ENCODE results near the gene DAZAP1. TPM values are rescaled to one million over a fixed set of nuclear protein-coding genes. Genes with fewer than 3 reads are reported as not detected.

DAZAP1 gene
- polyA plus RNA-seq, 1 experiment: 45.8 TPM

DNA sequence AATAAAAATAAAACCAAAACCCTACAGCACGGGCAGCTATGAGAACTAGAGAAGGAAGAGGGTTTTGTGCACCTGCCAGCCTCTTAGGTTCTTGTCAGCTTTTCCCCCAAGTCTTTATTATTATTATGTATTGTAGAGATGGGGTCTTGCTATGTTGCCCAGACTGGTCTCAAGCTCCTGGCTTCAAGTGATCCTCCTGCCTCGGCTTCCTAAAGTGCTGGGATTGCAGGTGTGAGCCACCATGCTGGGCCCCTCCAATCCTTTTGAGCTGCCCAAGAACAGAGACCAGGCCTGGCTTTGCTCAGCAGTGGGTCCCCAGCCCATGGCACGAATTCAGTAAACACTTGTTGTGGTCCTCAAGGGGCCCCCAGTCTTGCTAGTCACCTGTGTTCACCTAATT is 25.1 kb upstream of the DAZAP1 start:
- peaks cover 5% of the 10 kb centered on the region; the same call in 1 of the 2 replicates for H3K9me3 ChIP-seq (ENCODE audit: control insufficient read depth, insufficient read depth, low read length)
- DNase-seq (ENCODE audit: low read depth, low spot score): no peak
- TF ChIP-seq, protein P1, sequence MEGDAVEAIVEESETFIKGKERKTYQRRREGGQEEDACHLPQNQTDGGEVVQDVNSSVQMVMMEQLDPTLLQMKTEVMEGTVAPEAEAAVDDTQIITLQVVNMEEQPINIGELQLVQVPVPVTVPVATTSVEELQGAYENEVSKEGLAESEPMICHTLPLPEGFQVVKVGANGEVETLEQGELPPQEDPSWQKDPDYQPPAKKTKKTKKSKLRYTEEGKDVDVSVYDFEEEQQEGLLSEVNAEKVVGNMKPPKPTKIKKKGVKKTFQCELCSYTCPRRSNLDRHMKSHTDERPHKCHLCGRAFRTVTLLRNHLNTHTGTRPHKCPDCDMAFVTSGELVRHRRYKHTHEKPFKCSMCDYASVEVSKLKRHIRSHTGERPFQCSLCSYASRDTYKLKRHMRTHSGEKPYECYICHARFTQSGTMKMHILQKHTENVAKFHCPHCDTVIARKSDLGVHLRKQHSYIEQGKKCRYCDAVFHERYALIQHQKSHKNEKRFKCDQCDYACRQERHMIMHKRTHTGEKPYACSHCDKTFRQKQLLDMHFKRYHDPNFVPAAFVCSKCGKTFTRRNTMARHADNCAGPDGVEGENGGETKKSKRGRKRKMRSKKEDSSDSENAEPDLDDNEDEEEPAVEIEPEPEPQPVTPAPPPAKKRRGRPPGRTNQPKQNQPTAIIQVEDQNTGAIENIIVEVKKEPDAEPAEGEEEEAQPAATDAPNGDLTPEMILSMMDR (IDR thresholded peaks at IDR 0.05; ENCODE audit: low read depth, low read length): no peak
- POLR2A ChIA-PET: interaction anchor here (0.5 to 1.1 kb wide), 4 partner anchors 15 to 113 kb away, joined by 3 to 11 read pairs (median 3); partner anchors contain the start of gene CIRBP
- CTCF ChIA-PET: interaction anchor here (0.8 kb wide), 1 partner anchor 103 kb away, joined by 3 read pairs; no protein-coding TSS in a partner anchor
- no peaks in the 10 kb centered on the region for H3K27me3 ChIP-seq (ENCODE audit: control insufficient read depth, insufficient read depth, low read length)
- no peak overlapping the region for H3K4me3 ChIP-seq (ENCODE audit: low read depth, low read length)
- no peak overlapping the region for H3K27ac ChIP-seq (ENCODE audit: low read depth, low read length)

DNA sequence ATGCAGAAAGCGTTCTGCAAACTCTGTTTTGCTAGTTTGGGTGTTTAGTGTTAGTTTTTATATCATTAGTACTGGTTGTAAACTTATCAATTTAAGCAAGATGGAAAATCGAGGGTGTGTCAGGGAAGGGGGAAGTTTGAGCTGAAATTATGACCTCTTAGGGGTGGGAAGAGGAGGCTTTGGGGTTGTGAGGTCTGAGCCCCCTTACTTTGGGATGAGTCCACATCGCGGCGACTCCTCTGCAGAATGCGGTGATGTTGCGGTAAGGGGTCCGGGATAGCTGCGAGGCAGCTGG is 24.4 kb upstream of the DAZAP1 start:
- no peak overlapping the region for H3K4me3 ChIP-seq (ENCODE audit: low read depth, low read length)
- no peak overlapping the region for H3K27ac ChIP-seq (ENCODE audit: low read depth, low read length)
- H3K9me3 ChIP-seq (ENCODE audit: control insufficient read depth, insufficient read depth, low read length): peaks cover under 1% of the 10 kb centered on the region; the same call in 1 of the 2 replicates
- no peak for DNase-seq (ENCODE audit: low read depth, low spot score)
- CTCF ChIA-PET: interaction anchor here (0.8 kb wide), 1 partner anchor 103 kb away, joined by 3 read pairs; no protein-coding TSS in a partner anchor
- no peaks in the 10 kb centered on the region for H3K27me3 ChIP-seq (ENCODE audit: control insufficient read depth, insufficient read depth, low read length)
- TF ChIP-seq, protein P1 (IDR thresholded peaks at IDR 0.05; ENCODE audit: low read depth, low read length): no peak
- POLR2A ChIA-PET: interaction anchor here (0.6 to 1.1 kb wide), 7 partner anchors 14 to 139 kb away, joined by 3 to 8 read pairs (median 4); partner anchors contain the start of gene CIRBP

DNA sequence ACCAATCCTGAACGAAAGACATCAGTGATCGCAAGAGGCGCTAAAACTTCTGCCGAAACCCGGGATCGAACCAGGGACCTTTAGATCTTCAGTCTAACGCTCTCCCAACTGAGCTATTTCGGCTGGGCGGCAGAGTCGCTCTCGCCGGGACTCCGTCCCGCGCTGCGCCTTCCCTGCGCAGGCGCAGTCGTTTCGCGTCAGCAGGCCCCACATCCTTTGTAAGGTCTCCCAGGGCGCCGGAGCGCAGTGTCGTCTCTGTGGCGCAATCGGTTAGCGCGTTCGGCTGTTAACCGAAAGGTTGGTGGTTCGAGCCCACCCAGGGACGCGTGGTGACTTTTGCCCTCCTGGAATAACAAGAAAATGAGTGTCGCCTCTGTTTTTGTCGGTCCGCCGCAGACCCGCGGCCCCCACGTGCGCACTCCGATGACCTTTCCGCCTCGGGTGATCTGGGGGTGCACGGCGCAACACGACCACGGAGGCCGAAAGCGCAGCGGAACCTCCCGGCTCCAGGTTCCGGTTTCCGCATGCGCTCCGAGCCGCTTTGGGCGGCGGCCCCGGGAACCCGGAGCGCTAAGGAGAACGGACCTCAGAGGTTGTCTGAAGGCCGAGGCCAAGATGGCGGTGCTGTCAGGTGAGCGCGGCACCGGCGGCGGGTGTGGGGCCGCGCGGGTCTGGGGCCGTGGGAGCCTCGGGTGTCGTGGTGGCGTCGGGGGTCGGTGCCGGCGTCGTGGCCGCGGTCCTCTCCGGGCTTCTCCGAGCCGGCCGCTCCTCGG is 23.9 kb upstream of the DAZAP1 start, which contains the start of gene NDUFS7:
TSS of gene NDUFS7 (plus strand) at position 596 of the 773 bp plus-strand sequence. CDS start at position 616, 20 bp downstream.
- no peaks in the 10 kb centered on the region for H3K27me3 ChIP-seq (ENCODE audit: control insufficient read depth, insufficient read depth, low read length)
- DNase-seq (ENCODE audit: low read depth, low spot score): peak; percentile 85
- peak within 1 kb of the TSS; percentile 75 for H3K27ac ChIP-seq (ENCODE audit: low read depth, low read length)
- TF ChIP-seq, protein P1 (IDR thresholded peaks at IDR 0.05; ENCODE audit: low read depth, low read length): peak; percentile 27; the same call in 1 of the 2 replicates
- H3K9me3 ChIP-seq (ENCODE audit: control insufficient read depth, insufficient read depth, low read length): peaks cover 1% of the 10 kb centered on the region; the same call in 1 of the 2 replicates
- POLR2A ChIA-PET: interaction anchor here (0.6 to 1.1 kb wide), 7 partner anchors 13 to 139 kb away, joined by 3 to 8 read pairs (median 4); partner anchors contain the start of gene CIRBP
- CTCF ChIA-PET: no interaction called here
- H3K4me3 ChIP-seq (ENCODE audit: low read depth, low read length): peak within 1 kb of the TSS; percentile 91

DNA sequence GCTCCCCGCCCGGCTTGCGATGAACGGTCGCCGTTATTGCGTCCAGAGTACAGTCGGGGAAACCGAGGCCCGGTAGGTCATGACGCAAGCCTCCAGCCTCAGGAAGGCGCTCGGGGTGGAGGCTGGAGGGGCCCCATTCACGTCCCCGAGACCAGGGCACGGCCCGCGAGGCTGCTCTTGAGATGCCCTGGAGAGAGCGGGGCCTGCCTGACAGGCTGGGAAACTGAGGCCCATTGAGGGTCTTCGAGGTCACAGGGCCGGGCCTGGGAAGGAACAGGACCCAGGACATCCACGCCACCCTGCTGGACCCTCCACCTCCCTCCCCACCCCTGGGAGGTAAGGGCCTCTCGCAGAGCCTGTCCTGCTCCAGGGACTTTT is 23.3 kb upstream of the DAZAP1 start:
- TF ChIP-seq, protein P1 (IDR thresholded peaks at IDR 0.05; ENCODE audit: low read depth, low read length): no peak
- no peaks in the 10 kb centered on the region for H3K27me3 ChIP-seq (ENCODE audit: control insufficient read depth, insufficient read depth, low read length)
- H3K27ac ChIP-seq (ENCODE audit: low read depth, low read length): no peak overlapping the region
- CTCF ChIA-PET: no interaction called here
- POLR2A ChIA-PET: no interaction called here
- DNase-seq (ENCODE audit: low read depth, low spot score): no peak
- H3K4me3 ChIP-seq (ENCODE audit: low read depth, low read length): peak overlapping the region; percentile 91
- H3K9me3 ChIP-seq (ENCODE audit: control insufficient read depth, insufficient read depth, low read length): peaks cover 5% of the 10 kb centered on the region; the same call in 1 of the 2 replicates

Data from AG04450 (cell line).